SK-MEL-5 (cell line): ENCODE data around the gene CXCL16. TPM values are rescaled to one million over a fixed set of nuclear protein-coding genes. Genes with fewer than 3 reads are reported as not detected.
"Not testable (repeated sequence)": the region's sequence is repeated elsewhere in the genome, so short reads cannot be mapped to it uniquely, and the experiment has no call there.

Experiments
- DNase-seq: peaks from one replicate; pipeline ENCODE4 v3.0.0-alpha.2; 2016; ENCODE audit warnings: low read depth, low spot score
- in situ Hi-C: cut with HindIII; loops from 2 replicates; pipeline ENCODE4 v1.10.0; 2016; ENCODE audit warnings: low sequenced_read_pairs, high pct_unique_total_duplicates, low pct_unique_long_range_greater_than_20kb
- total RNA-seq: library from RNA; depleted of rRNA; stranded (reverse); fragments of >200 nt; shearing (Covaris generic); gene quantifications from 2 replicates; pipeline ENCODE4 v1.2.3, GENCODE V29; 2014

CXCL16 gene
- total RNA-seq, 1 experiment from 2014 or later, result 10.0 TPM

DNA sequence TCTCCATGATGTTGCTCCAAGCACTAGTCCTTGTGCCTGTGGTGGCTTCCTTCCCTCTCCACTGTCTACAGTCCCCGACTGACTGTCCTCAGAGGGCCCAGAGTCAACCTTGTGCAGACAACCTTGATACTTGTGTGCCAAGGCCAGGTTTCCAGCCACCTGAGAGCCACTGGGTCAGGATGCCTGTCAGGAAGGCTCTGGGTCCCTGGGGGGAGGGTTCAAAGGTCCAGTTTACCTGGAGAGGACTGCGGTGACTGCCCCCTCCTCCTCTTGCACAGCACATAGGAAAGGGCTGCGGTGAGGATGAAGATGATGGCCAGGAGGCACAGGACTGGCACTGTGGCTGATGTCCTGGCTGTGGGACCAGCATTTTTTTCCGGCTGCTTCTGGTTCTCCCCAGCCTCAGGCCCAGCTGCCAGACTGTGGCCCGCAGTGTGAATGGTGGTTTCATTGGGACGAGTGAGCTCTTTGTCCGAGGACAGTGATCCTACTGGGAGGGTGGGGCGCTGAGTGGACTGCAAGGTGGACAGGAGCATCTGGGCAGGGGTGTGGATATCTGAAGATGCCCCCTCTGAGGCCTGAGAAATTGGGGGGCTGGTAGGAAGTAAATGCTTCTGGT, 4.8 kb downstream of the CXCL16 start:
- in situ Hi-C loops, result no loop called here

DNA sequence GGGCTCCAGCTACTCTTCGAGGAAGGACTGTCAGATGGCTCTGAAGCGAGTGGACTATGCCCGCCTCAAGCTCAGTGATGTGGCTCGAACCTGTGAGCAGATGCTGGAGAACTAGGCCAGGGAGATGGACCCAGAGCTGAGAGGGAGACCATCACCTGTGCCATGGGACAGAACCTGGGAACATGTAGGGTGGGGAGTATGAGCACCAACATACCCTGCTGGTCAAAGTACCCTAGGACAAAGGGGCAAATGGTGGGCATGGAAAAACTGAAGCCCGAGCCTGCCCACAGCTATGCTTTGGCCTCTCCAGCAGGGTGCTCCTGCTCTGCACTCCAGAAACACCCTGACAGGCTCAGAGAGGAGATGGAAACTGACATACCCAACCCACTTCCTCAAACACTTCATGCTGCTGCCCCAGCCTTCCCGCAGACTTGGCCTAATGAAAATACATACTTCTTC, 6.6 kb downstream of the CXCL16 start:
- DNase-seq, result peak; percentile 45
- in situ Hi-C loops, result no loop called here

More for the DNA sequence above, 4.8 kb downstream of the CXCL16 start:
- no peak for DNase-seq

DNA sequence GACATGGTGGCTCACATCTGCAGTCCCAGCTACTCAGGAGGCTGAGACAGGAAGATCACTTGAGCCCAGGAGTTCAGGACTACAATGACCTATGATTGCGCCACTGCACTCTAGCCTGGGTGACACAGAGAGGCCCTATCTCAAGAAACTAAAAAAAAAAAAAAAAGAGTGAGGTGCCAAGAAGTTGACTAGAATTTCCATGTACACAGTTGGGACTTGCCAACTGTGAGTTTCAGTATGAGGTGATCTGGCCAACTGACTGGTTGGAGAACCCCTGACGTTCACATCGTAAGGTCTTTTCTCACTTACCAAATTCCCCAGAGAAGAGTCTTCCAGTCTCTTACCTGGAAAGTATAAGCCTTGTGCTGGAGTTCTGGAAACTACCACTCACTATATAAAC, 11.6 kb downstream of the CXCL16 start:
- no peak for DNase-seq
- in situ Hi-C loops, result no loop called here

DNA sequence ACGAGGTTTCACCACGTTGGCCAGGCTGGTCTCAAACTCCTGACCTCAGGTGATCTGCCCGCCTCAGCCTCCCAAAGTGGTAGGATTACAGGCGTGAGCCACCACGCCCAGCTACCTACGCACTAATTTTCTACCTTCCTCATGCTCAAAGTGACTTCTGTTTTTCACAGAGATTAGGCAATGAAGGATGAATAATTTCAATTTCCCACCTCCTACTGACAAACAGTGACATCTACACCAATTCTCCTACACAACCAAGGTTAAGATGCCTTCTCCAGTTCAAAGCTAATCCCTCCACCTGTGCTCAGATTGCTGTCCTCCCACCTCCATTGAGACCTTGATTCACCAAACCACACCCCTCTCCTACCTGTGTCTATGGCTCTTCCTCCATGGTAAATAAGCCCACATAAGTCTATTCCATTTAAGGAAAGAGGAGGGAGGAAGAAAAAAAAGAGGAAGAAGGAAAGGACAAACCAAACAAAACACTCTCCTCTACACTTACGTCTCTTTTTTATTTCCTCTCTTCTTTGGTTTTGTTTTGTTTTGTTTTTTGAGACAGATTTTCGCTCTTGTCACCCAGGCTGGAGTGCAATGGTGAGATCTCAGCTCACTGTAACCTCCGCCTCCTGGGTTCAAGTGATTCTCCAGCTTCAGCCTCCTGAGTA, 13.9 kb downstream of the CXCL16 start:
- in situ Hi-C loops, result no loop called here
- no peak for DNase-seq

DNA sequence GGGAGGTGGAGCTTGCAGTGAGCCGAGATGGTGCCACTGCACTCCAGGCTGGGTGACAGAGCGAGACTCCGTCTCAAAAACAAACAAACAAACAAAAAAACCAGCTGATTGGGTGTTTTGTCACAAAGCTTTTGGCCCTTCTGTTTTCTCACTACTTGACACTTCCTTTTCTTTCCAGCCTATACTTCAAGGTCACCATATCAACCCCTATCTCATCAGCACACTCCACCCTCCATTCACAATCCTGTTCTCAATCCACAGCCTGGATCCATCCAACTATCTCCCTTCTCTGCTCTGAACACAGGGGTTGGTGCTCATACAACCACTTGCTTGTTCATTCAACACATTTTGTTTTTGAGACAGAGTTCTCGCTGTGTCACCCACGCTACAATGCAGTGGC, 15.1 kb downstream of the CXCL16 start:
- in situ Hi-C loops, result no loop called here
- no peak for DNase-seq

DNA sequence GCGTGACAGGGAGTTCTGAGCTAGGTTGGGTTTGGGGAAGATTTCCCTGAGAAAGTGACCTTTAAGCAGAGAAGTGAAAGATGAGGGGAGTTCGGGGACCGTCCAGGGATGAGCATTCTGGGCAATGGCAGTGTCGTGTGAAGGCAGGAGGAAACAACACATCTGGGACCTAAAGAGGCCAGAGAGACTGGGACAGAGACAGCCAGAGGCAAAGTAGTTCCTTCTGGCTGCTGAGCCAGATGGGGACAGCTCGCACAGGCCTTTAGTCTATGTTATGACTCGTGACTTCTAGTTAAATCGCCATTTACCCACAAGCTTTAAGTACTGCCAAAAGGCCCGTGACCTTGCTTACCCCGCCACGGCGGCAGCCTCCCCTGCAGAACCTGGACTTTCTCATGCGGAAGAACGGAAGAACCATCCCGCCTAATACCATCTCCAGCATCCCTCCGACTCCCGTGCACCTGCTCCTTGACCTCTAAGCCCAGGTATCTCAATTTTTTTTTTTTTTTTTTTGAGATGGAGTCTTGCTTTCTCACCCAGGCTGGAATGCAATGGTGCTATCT, 17.0 kb downstream of the CXCL16 start:
- in situ Hi-C loops, result no loop called here
- no peak for DNase-seq

DNA sequence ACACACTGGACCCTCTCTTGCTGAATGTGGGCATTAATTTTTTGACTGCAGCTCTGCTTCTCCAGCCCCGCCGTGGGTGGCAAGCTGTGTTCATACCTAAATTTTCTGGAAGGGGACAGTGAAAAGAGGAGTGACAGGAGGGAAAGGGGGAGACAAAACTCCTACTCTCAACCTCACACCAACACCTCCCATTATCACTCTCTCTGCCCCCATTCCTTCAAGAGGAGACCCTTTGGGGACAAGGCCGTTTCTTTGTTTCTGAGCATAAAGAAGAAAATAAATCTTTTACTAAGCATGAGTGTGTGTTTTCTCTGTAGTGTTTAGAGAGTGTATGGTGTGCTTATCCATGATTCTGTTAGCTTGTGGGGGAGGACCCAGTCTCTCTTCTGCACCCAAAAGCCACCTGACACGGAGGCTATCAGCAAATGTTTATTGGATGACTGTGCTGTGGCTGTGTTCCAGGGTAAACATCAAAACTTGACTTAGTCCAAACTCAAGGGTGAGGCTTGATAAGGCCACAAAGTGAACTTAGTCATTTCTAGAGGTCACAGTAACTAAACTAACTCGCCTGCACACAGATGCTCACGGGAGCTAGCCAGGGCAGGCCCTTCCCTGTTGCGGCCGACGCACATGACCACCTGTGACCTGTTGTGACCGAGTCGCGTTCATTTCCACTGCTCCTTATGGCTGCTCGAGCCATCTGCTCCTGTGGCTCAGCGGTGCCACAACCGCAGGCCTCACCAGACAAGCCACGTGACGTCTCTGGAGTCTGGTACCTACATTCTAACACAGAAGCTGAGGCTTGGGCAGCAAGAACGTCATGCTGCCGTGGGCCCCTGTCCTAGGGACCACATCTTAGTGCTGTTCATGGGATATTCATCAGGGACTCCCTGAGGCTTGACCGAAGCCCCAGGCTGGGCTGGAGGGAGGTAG, 18.3 kb downstream of the CXCL16 start:
- in situ Hi-C loops, result no loop called here

DNA sequence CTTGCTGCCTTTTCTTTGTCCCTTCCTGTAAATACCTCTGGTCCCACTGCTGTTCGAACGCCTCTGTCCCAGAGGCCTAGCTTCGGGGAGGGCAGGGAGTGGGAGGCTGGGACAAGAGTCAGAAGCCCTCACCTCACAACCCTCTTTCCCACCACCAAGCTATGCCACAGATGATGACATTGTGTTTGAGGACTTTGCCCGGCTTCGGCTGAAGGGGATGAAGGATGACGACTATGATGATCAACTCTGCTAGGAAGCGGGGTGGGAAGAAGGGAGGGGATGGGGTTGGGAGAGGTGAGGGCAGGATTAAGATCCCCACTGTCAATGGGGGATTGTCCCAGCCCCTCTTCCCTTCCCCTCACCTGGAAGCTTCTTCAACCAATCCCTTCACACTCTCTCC, 18.9 kb downstream of the CXCL16 start:
- DNase-seq, result no peak
- in situ Hi-C loops, result no loop called here

More for the DNA sequence above, 18.3 kb downstream of the CXCL16 start:
- no peak for DNase-seq

DNA sequence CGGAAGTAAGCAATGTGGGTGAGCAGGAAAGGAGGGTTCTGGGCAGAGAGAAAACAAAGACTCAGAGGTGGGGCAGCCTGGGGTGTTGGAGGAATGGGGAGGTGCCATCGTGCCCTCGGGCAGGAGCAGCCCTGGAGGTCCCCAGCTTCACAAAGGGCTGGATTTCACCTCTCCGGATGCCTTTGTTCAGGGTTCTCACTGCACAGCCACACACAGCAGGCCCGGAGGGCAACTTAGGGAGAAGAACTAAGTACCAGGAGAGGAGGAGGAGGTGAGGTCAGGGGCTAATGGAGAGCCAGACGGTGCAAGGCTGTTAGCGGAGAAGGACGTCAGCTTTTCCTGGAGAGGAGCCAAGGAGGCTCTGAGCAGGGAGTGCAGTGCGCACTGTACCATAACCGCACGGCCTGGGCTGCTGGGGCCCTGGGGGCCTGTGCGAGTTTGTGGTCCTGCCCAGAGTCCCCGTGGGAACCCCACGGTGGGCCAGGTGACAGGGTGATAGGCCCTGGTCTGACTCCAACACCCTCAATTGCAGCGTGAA, 20.0 kb downstream of the CXCL16 start:
- DNase-seq, result no peak
- in situ Hi-C loops, result no loop called here

DNA sequence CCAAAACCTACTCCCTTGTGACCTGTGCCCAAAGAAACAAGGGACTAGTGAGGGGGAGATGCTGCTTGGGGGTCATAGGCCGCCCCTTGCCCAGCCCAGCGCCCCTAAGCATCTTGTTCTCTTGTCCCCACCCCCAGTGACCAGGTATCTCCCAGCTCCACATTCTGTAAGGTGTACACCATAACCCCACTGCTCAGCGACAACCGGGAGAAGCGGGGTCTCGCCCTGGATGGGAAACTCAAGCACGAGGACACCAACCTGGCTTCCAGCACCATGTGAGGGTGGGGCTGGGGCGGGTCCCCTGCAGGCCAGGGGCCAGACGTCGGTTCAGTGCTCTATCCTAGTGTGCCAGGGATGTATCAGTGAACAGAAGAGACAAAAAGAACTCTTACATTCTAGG, 20.6 kb downstream of the CXCL16 start:
- DNase-seq, result no peak
- in situ Hi-C loops, result no loop called here

DNA sequence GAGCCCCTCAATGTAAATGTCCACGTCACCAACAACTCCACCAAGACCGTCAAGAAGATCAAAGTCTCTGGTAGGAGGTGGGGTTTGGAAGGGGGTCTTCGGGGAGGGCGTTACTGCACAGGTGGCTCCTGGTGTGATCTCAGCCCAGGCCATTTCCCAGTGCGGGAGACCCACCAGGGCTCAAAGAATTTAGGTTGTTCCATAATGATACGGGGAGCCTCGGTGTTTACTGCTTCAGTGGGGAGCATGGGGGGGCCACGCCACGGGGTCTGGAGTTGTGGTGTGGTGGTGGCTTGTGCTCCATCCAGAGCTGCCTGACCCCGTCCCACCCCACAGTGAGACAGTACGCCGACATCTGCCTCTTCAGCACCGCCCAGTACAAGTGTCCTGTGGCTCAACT, 21.5 kb downstream of the CXCL16 start:
- in situ Hi-C loops, result no loop called here
- DNase-seq, result no peak

DNA sequence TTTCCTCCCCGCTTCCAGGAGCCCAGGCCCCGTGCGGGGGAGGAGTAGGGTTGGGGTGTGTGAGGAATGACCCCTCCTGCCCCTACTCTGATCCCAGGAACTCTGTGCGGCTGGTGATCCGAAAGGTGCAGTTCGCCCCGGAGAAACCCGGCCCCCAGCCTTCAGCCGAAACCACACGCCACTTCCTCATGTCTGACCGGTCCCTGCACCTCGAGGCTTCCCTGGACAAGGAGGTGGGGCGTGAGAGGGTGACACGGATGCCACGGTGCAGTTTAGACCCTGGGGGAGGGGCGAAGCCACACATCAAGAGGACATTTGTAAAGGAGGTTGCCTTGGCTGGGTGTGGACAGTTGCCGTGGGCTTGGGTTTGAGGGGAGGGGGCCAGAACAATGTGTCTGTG, 21.9 kb downstream of the CXCL16 start:
- in situ Hi-C loops, result no loop called here
- no peak for DNase-seq

DNA sequence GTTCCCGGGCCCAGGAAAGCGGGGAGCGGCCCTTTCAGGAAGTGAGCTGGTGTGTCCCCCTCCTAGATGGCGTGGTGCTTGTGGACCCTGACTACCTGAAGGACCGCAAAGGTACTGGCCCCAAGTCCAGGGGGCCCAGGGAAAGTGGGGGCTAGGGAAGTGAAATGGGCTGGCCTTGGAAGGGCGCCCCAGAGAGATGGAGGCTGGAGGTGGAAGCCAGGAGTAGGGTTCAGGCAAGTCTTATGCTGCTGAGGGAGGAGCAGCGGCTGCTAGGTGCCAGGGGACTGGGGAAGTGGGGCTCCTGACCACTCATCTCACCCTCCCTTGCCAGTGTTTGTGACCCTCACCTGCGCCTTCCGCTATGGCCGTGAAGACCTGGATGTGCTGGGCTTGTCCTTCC, 23.6 kb downstream of the CXCL16 start:
- in situ Hi-C loops, result no loop called here
- DNase-seq, result no peak

DNA sequence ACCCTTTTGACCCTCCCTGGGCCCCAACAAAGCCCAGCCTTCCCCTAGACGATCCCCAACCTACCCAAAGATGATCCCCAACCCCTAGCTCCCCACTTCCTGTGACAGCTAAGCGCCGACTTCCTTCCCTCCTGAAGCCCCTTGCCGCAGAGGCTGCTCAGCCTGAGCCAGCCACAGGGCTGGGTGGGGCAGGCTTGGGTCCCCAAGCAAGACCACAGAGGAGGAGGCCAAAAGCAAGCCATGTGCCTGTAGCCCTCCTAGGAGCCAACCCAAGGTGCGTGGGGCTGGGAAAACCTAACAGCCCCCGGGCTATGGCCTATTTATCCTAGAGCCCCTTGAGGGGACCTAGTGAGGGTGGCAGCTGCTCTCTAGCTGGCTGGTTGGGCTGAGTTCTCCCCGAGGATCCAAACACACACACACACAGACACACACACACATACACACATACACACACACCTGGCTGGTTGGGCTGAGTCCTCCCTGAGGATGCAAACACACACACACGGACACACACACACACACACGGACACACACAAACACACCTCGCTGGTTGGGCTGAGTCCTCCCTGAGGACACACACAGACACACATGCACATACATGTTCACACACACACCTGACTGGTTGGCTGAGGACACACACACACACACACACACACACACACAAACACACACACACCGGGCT, 24.5 kb downstream of the CXCL16 start:
- in situ Hi-C loops, result no loop called here
- DNase-seq, result no peak

DNA sequence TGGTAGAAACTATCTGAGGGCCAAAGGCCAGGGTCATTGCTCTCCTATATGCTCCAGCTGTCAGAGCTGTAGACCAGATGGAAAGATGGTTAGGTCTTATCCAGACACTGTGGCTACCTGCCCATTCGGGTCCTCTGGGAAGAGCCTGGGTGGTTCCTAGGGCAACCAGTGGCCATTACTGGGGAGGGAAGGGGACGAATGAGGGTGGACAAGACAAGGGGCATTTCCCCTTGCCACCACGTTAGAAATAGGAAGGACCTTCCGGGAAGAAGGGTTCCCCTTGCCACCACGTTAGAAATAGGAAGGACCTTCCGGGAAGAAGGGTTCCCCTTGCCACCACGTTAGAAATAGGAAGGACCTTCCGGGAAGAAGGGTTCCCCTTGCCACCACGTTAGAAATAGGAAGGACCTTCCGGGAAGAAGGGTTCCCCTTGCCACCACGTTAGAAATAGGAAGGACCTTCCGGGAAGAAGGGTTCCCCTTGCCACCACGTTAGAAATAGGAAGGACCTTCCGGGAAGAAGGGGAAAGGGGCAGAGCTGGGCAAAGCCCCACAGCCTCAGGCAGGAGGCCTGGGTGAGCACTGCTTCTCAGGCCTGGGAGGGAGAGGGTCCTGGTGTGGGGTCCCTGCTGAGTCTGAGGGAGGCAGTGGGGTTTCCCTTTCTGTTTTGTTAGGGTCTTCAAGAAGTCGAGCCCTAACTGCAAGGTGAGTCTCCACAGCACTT, 25.2 kb downstream of the CXCL16 start:
- in situ Hi-C loops, DNase-seq: not testable (repeated sequence)

DNA sequence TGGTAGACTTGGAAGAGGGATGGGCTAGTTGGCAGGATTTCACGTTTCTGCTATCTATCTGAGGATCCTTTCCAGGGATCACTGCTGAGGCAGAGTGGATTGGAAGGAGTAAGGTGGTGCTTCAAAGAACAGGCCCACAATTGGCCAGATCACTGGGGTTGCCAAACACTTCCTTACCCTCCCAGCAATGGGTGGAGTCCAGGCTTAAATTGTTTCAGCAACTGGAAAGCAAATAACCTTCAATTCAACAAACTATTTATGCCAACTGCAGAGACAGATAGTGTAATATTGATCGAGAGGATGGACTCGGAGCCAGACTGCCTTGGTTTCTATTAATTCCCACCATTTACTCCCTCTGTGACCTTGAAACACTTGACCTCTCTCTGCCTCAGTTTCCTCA, 27.2 kb downstream of the CXCL16 start:
- DNase-seq, result no peak
- in situ Hi-C loops, result no loop called here

DNA sequence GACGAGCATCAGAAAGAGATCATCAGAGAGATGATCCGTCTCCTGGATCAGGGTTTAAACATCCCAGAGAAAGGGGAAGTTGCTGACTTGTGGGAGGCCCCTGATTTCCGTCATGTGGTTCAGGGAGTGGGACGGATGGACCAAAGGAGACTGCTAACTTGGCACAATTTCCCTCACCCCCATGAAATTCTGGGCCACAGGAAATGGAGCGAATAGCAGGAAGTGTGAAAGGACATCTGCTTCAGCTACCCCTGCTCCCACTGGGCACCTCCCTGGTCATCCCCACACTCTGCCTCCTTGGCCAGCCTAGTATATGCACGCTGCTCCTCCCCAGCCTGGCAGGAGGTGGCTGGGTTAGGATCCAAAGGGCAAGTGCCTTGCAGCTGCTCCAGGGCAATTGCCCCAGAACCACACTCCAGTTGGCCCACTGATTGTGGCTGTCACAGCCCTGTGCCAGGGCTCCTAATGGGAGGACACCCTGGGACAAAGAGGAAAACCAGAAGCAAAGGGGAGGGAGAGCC, 28.0 kb downstream of the CXCL16 start:
- in situ Hi-C loops, result no loop called here
- no peak for DNase-seq
